Psoas muscle (tissue), 8 donors: ENCODE results near the gene ATG7. TPM values are rescaled to one million over a fixed set of nuclear protein-coding genes. Genes with fewer than 3 reads are reported as not detected.

Experiments used
- ATAC-seq, 4 donors: fragments of 200-7000 bp; cut with Tn5 transposase; one replicate each; pipeline ENCODE4 v1.9.1; 2020; ENCODE audit warnings: moderate library complexity in 3 of 4, mild to moderate bottlenecking in 2 of 4
- DNase-seq, 2 donors: peaks; one replicate each; pipeline ENCODE4 v3.0.0-alpha.2; 2020
- H3K27ac ChIP-seq: fragments of 200-600 bp; one replicate; pipeline ENCODE4 v1.8.0; 2022
- H3K27me3 ChIP-seq, 3 donors: fragments of 200-600 bp in 1 of 3; one replicate each; pipeline versions ENCODE4 v1.6.1 to v1.8.0; 2013 to 2022; ENCODE audit warnings: low read length in 2 of 3, mild to moderate bottlenecking in 2 of 3, moderate library complexity in 1 of 3; ENCODE audit not compliant: insufficient read depth in 3 of 3
- H3K36me3 ChIP-seq, 2 donors: fragments of 200-600 bp in 1 of 2; one replicate each; pipeline versions ENCODE4 v1.6.1 to v1.8.0; 2013 to 2022; ENCODE audit warnings: low read depth in 1 of 2, mild to moderate bottlenecking in 1 of 2, moderate library complexity in 1 of 2; ENCODE audit not compliant: insufficient read depth in 1 of 2
- H3K4me1 ChIP-seq: fragments of 200-600 bp; one replicate; pipeline ENCODE4 v1.8.0; 2022
- H3K4me3 ChIP-seq: fragments of 200-600 bp; one replicate; pipeline ENCODE4 v1.8.0; 2022; ENCODE audit warnings: mild to moderate bottlenecking
- H3K9me3 ChIP-seq: fragments of 200-600 bp; one replicate; pipeline ENCODE4 v1.8.0; 2022
- CTCF ChIP-seq: fragments of 200-600 bp; IDR thresholded peaks from one replicate; pipeline ENCODE4 v1.8.0; 2022; ENCODE audit warnings: antibody characterized with exemption
- WGBS, 3 donors: extraction: QIAGEN DNeasy Blood & Tissue Kit; methylation state at CpG; one replicate each; pipeline versions ENCODE4 v1.1.6 to v1.1.7; 2013; 5-methylcytosine and 5-hydroxymethylcytosine counted together
- intact Hi-C, 2 donors: fragments of 100-400 bp; cut with DNase I; formaldehyde crosslinking; loops; one replicate each; pipeline versions ENCODE4 v1.11.0 to v1.14.2; 2022
- polyA plus RNA-seq, 3 donors: library from polyadenylated mRNA; stranded (reverse); fragments of 200-250 nt; gene quantifications; one replicate each; pipeline ENCODE4 v1.2.3, GENCODE V29; 2013
- total RNA-seq, 4 donors: library from RNA; stranded (reverse); fragmentation: NEBNext Ultra II Directional in 2 of 4; extraction: Animal tissue kit (Norgen Biotek cat#: 25700) in 2 of 4; gene quantifications; one replicate each; pipeline versions ENCODE4 v1.2.1 to v1.2.4, GENCODE V29; 2021 to 2023
- donor health status: healthy with polysubstance abuse.
- donor health status: DM: no; HTN: no; CAD: no; lungs with moderate emphysema.
- donor health status: Bipolar disorder and iron deficiency.
- donor health status: healthy.
- donor health status: DM: yes; HTN: yes; CAD: no.
- donor health status: DM: no; HTN: no; CAD: no.
- donor health status: DM: no; HTN: no; CAD: no.
- donor health status: DM: yes; HTN: yes; CAD: no.

Gene ATG7
- total and polyA plus RNA-seq, 7 donors = 5.9 to 15.0 (median 13.5) TPM

GRCh38 chr3:11317300-11317699, 45.1 kb downstream of the ATG7 start:
- H3K27ac ChIP-seq = no peak overlapping the region
- no peak for ATAC-seq
- WGBS, 3 donors = 76 to 85% (median 79%) methylated on average over 8 to 9 of the region's 9 CpGs

GRCh38 chr3:11322931-11323330, 50.7 kb downstream of the ATG7 start:
- TF ChIP-seq CTCF = no peak
- DNase-seq (no peak), ATAC-seq (no peak)
- Histone ChIP-seq H3K27me3 (no peaks in the 10 kb centered on the region), H3K9me3 (no peaks in the 10 kb centered on the region), H3K27ac (no peak overlapping the region), H3K36me3 (peaks cover 10 to 91% of the 10 kb centered on the region in 2 donors), H3K4me3 (no peak overlapping the region), H3K4me1 (no peaks in the 10 kb centered on the region)
- intact Hi-C loops = no loop called here
- 55 to 89% (median 66%) methylated on average over 2 of the region's 2 CpGs for WGBS, 3 donors

More at GRCh38 chr3:11317300-11317699, 45.1 kb downstream of the ATG7 start:
- Histone ChIP-seq H3K9me3 (no peaks in the 10 kb centered on the region), H3K36me3 (peaks cover 7 to 97% of the 10 kb centered on the region in 2 donors), H3K4me1 (no peaks in the 10 kb centered on the region), H3K27me3 (no peaks in the 10 kb centered on the region), H3K4me3 (no peak overlapping the region)
- no peak for TF ChIP-seq CTCF
- intact Hi-C loops = no loop called here
- no peak for DNase-seq

GRCh38 chr3:11323813-11324212, 51.6 kb downstream of the ATG7 start:
- WGBS, 3 donors = 66 to 69% (median 67%) methylated on average over 3 of the region's 3 CpGs
- ATAC-seq = no peak

GRCh38 chr3:11327619-11328018, 55.4 kb downstream of the ATG7 start:
- Histone ChIP-seq H3K9me3 (no peaks in the 10 kb centered on the region), H3K4me3 (no peak overlapping the region), H3K27me3 (no peaks in the 10 kb centered on the region), H3K36me3 (peaks cover 3 to 85% of the 10 kb centered on the region in 2 donors), H3K4me1 (no peaks in the 10 kb centered on the region), H3K27ac (no peak overlapping the region)
- WGBS, 3 donors = 94 to 96% (median 96%) methylated on average over 3 of the region's 3 CpGs
- intact Hi-C loops = no loop called here
- TF ChIP-seq CTCF = no peak
- DNase-seq = no peak
- no peak for ATAC-seq

More at GRCh38 chr3:11323813-11324212, 51.6 kb downstream of the ATG7 start:
- intact Hi-C loops = no loop called here
- no peak for DNase-seq
- Histone ChIP-seq H3K4me1 (no peaks in the 10 kb centered on the region), H3K36me3 (peaks cover 10 to 87% of the 10 kb centered on the region in 2 donors), H3K27me3 (no peaks in the 10 kb centered on the region), H3K9me3 (no peaks in the 10 kb centered on the region), H3K27ac (no peak overlapping the region), H3K4me3 (no peak overlapping the region)
- TF ChIP-seq CTCF = no peak
